GM12878 (cell line): Measurements from ENCODE around the gene COQ7. TPM values are rescaled to one million over a fixed set of nuclear protein-coding genes. Genes with fewer than 3 reads are reported as not detected.

ENCODE experiments used
- BCL11A ChIP-seq: IDR thresholded peaks from 2 replicates; pipeline ENCODE4 v1.6.1; 2011; ENCODE audit warnings: low read depth, low read length
- BHLHE40 ChIP-seq, 2 experiments: fragments of 450-650 bp in 1 of 2; IDR thresholded peaks; 2 replicates each; pipeline ENCODE4 v1.6.1; 2011 to 2017; ENCODE audit warnings: low read depth in 2 of 2, borderline replicate concordance in 1 of 2, improper control_type of control experiment in 1 of 2, low read length in 1 of 2, mild to moderate bottlenecking in 1 of 2
- CBX5 ChIP-seq: sonication (generic); IDR thresholded peaks from 2 replicates; pipeline ENCODE4 v1.6.1; 2016; ENCODE audit warnings: low read depth, moderate library complexity, mild to moderate bottlenecking, inconsistent platforms
- CHD2 ChIP-seq: IDR thresholded peaks from 2 replicates; pipeline ENCODE4 v1.6.1; 2011; ENCODE audit warnings: low read depth, low read length, improper control_type of control experiment, borderline replicate concordance
- EZH2 ChIP-seq: IDR thresholded peaks from 2 replicates; pipeline ENCODE4 v1.6.1; 2012; ENCODE audit warnings: low read depth, mild to moderate bottlenecking, control low read depth, inconsistent platforms, low read length, borderline replicate concordance; ENCODE audit not compliant: control insufficient read depth
- FOXM1 ChIP-seq: IDR thresholded peaks from 2 replicates; pipeline ENCODE4 v1.6.1; 2012; ENCODE audit warnings: low read depth, mild to moderate bottlenecking, inconsistent platforms, low read length, moderate library complexity
- GATAD2B ChIP-seq: fragments of 450-650 bp; conservative IDR thresholded peaks from 2 replicates; pipeline ENCODE4 v1.6.1; 2017; ENCODE audit warnings: low read depth, mild to moderate bottlenecking, moderate library complexity
- IKZF2 ChIP-seq, 2 experiments: fragments of 450-650 bp; IDR thresholded peaks; 2 replicates each; pipeline ENCODE4 v1.6.1; 2017; ENCODE audit warnings: mild to moderate bottlenecking in 2 of 2, moderate library complexity in 2 of 2
- NFXL1 ChIP-seq: fragments of 450-650 bp; IDR thresholded peaks from 2 replicates; pipeline ENCODE4 v1.6.1; 2017; ENCODE audit warnings: antibody characterized with exemption, mild to moderate bottlenecking, borderline replicate concordance
- POLR2A ChIP-seq: IDR thresholded peaks from 2 replicates; pipeline ENCODE4 v1.6.1; 2011; ENCODE audit warnings: low read depth, mild to moderate bottlenecking, low read length
- POU2F2 ChIP-seq: IDR thresholded peaks from 3 replicates; pipeline ENCODE4 v1.6.1; 2011; ENCODE audit warnings: low read depth, mild to moderate bottlenecking, low read length, borderline replicate concordance
- RAD21 ChIP-seq: IDR thresholded peaks from 2 replicates; pipeline ENCODE4 v1.6.1; 2011; ENCODE audit warnings: mild to moderate bottlenecking, low read depth, low read length, moderate library complexity; ENCODE audit not compliant: insufficient read depth
- RB1 ChIP-seq: fragments of 450-650 bp; formaldehyde crosslinking; IDR thresholded peaks from 2 replicates; pipeline ENCODE4 v1.6.1; 2017; ENCODE audit warnings: mild to moderate bottlenecking, borderline replicate concordance
- SMARCA5 ChIP-seq: fragments of 450-650 bp; IDR thresholded peaks from 2 replicates; pipeline ENCODE4 v1.6.1; 2017; ENCODE audit warnings: mild to moderate bottlenecking
- YY1 ChIP-seq: IDR thresholded peaks from 2 replicates; pipeline ENCODE4 v1.6.1; 2011; ENCODE audit warnings: low read depth, mild to moderate bottlenecking, low read length
- ZNF384 ChIP-seq: IDR thresholded peaks from 2 replicates; pipeline ENCODE4 v1.6.1; 2012; ENCODE audit warnings: low read depth, mild to moderate bottlenecking, low read length, improper control_type of control experiment, borderline replicate concordance
- polyA plus RNA-seq, 11 experiments: library from polyadenylated mRNA; depleted of rRNA in 4 of 11; unstranded in 6 of 11; stranded (reverse) in 5 of 11; fragments of >200 nt; fragmentation: Nextera tagmentation in 4 of 11; fragmentation: Illumina TruSeq in 1 of 11; extraction: Ambion mirVana in 4 of 11; extraction: Trizol in 1 of 11; gene quantifications; 1 replicate in 1 of 11; 2 replicates in 10 of 11; pipeline versions ENCODE4 v1.2.1 to v1.2.3, GENCODE V29; 2011 to 2016; ENCODE audit warnings: inconsistent platforms in 2 of 11, missing spikeins in 2 of 11, low read depth in 1 of 11
- total RNA-seq, 4 experiments: library from RNA; depleted of rRNA in 3 of 4; stranded (reverse); fragments of >200 nt in 3 of 4; fragmentation: Illumina TruSeq in 1 of 4; extraction: Trizol in 1 of 4; gene quantifications; 2 replicates each; pipeline versions ENCODE4 v1.2.1 to v1.2.3, GENCODE V29; 2013 to 2021
- TF ChIP-seq, protein P1 (sequence below), 3 experiments: IDR thresholded peaks in 2 of 3; conservative IDR thresholded peaks in 1 of 3; 2 replicates each; pipeline ENCODE4 v1.5.1; 2011; ENCODE audit warnings: low read depth in 3 of 3, low read length in 3 of 3, mild to moderate bottlenecking in 3 of 3, control low read depth in 2 of 3, moderate library complexity in 2 of 3, inconsistent platforms in 1 of 3, mixed read lengths in 1 of 3; ENCODE audit not compliant: control insufficient read depth in 2 of 3, insufficient read depth in 1 of 3; ENCODE audit errors: extremely low read depth in 1 of 3

COQ7 gene
- total and polyA plus RNA-seq, 10 of the 15 experiments (the other 5 are each of a cell fraction or from before 2014, with no cell fraction given) = 3.2 to 21.9 (median 13.0) TPM

DNA sequence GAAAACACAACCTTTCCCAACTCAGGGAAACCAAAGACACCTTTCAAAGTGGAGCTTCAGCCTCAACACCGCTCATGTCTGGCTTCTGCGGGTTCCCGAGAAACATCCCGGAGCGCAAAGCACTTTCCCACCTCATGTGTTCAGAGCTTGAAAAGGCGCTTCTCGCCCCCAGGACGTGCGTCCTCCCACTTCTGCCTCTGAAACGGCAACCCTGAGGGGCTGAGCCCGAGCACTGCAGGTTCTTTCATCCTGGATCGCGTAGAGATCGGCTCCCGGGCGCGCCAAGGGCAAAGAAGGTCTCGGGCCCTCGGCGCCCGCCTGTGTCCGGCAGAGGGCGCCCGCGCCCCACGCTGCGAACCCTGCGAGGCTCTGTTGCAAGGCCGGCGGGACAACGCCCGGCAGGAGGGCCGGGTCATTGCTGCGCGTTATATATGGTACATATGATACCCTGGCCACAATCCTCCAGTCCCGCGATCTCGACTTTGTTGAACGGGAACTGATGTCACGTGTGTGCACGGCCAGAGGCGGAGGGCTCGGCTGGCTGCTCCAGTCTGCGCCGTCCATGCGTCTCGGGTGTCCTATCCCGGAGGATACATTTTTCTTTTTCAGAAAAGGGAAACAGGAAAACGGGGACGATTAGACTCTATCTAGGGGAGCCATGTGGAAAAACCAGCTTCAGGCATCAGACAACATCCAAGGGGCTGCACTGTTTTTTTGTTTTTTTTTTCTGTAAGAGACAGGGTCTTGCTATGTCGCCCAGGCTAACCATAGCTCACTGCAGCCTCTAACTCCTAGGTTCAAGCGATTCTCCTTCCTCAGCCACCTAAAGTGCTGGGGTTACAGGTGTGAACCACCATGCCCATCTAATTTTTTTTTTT, 19.1 kb downstream of the COQ7 start (continued):
- TF ChIP-seq ZNF384 = peak; percentile 16; the same call in 1 of the 2 replicates
- no peak for TF ChIP-seq BCL11A
- peak; percentile 97 for TF ChIP-seq RAD21
- TF ChIP-seq BHLHE40 (IDR thresholded peaks at IDR 0.05; ENCODE audit: borderline replicate concordance in 1 of 2, low read depth in 2 of 2, low read length in 1 of 2) = peak; percentile 36 to 63; a peak in 2 of 4 replicates
- TF ChIP-seq SMARCA5 = peak; percentile 55; the same call in 1 of the 2 replicates
- peak; percentile 81; the same call in 1 of the 2 replicates for TF ChIP-seq RB1
- no peak for TF ChIP-seq IKZF2 (IDR thresholded peaks at IDR 0.05)
- TF ChIP-seq GATAD2B = 0 out of 2 replicates have a peak, but pooled peaks have one; percentile 37
- peak; percentile 86 for TF ChIP-seq YY1
- TF ChIP-seq CBX5 = 0 out of 2 replicates have a peak, but pooled peaks have one; percentile 27
- peak; percentile 65; the same call in 1 of the 3 replicates for TF ChIP-seq POU2F2
- TF ChIP-seq, protein P1, sequence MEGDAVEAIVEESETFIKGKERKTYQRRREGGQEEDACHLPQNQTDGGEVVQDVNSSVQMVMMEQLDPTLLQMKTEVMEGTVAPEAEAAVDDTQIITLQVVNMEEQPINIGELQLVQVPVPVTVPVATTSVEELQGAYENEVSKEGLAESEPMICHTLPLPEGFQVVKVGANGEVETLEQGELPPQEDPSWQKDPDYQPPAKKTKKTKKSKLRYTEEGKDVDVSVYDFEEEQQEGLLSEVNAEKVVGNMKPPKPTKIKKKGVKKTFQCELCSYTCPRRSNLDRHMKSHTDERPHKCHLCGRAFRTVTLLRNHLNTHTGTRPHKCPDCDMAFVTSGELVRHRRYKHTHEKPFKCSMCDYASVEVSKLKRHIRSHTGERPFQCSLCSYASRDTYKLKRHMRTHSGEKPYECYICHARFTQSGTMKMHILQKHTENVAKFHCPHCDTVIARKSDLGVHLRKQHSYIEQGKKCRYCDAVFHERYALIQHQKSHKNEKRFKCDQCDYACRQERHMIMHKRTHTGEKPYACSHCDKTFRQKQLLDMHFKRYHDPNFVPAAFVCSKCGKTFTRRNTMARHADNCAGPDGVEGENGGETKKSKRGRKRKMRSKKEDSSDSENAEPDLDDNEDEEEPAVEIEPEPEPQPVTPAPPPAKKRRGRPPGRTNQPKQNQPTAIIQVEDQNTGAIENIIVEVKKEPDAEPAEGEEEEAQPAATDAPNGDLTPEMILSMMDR (IDR thresholded peaks at IDR 0.05 in 2 of 3, conservative IDR thresholded peaks at IDR 0.05 in 1 of 3; ENCODE audit: control insufficient read depth in 2 of 3, extremely low read depth in 1 of 3, insufficient read depth in 1 of 3, low read depth in 3 of 3, low read length in 3 of 3) = peak; percentile 95 to 96 (median 95)
- TF ChIP-seq NFXL1 = no peak
- TF ChIP-seq EZH2 = no peak
- TF ChIP-seq FOXM1 = 0 out of 2 replicates have a peak, but pooled peaks have one; percentile 31
- peak; percentile 43; the same call in 1 of the 2 replicates for TF ChIP-seq POLR2A
- 0 out of 2 replicates have a peak, but pooled peaks have one; percentile 39 for TF ChIP-seq CHD2
